Left hindlimb (tissue), 1 donor: ENCODE measurements around the gene OR4F6.

ENCODE experiments used
- DNase-seq: peaks from one replicate; pipeline ENCODE4 v3.0.0-alpha.2; 2018

The OR4F6 gene

GRCh38 chr15:101805605-101806345 lies 2.5 kb downstream of the OR4F6 start:
- no peak for DNase-seq

DNA sequence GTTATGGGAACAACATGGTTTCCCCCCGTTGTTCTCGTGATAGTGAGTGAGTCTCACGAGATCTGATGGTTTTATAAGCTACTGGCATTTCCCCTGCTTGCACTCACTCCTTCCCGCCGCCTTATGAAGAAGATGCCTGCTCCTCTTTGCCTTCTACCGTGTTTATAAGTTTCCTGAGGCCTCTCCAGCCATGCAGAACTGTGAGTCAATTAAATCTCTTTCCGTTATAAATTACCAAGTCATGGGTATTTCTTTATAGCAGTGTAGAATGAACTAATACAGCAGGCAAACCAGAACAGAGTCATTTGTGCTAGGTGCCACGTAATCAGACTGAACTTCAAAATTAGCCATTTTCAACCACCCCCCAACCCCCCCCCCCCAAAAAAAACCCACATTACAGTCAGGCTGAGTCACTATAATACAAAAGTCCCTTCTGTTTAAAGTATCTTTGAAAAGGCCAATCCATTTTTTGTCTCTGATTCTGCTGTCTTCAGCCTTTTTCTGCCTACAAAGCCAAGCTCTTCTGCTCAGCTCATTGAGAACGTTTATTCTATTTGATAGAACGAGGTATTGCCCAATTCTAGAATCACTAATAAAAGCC lies 4.1 kb downstream of the OR4F6 start:
- DNase-seq: no peak

DNA sequence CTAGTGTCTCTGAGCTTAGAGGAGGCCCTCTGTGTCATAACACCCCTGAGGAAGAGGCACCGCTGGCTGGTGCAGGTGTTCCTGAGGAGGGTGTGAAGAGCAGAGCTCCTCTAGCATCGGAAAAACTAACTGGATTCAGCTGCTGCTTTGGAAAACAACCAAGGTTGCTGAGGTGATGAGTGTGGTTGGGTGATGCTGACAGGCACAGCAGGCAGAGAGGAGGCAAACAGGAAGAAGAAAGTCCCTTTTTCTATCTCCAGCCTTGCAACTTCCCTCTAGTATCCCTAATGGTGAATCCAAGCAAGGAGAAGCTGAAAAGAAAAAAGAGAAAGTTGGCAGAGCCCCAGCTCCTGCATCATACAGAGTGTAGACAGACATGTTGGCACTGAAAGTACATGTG lies 4.9 kb downstream of the OR4F6 start:
- DNase-seq: no peak

GRCh38 chr15:101810456-101810855 lies 7.1 kb downstream of the OR4F6 start:
- no peak for DNase-seq

DNA sequence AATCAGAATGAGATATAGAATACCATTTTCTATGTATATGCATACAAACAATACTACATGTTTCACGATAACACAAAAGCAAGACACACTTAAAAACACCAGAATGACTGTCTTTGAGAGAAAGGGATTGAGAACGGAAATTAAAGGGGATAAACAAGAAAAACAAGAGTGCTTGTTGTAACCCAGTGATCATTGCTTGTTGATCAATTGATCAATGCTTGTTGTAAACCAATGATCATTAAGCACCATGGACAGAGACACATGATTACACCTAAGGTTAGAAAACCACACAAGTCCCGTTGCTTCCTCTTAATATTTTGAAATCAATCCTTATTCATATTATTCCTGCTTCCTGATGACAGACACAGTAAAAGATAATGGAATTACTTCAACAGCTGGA lies 7.6 kb downstream of the OR4F6 start:
- no peak for DNase-seq

GRCh38 chr15:101811902-101812301 lies 8.6 kb downstream of the OR4F6 start, which contains the start of gene OR4F15:
Gene OR4F15, plus strand, starts transcription at chr15:101812202. Its CDS starts 5,985 bp downstream, at chr15:101818187.
- DNase-seq: no peak

- no peak for DNase-seq
Measured at GRCh38 chr15:101813803-101814534, 10.7 kb downstream of the OR4F6 start.

- DNase-seq: no peak
Measured at GRCh38 chr15:101820781-101821180, 17.5 kb downstream of the OR4F6 start.

DNA sequence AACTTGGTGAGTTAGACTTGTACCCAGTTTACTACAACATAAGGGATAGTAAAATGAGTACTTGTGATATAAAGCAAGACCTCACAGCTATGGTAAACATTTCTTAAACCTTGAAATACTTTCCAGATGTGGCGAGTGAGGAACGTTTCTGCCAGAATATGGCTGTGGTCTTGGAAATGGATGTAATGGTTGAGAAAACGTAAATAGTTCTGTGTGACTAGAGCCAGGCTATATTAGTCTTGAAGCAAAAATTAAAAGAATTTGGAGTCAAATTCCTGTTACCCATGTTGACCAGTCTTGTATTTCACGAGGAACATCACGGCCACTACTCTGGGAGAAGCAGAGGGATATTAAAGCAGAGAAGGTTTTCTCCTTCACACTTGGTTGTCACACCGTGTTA lies 23.9 kb downstream of the OR4F6 start:
- no peak for DNase-seq

- no peak for DNase-seq
Measured at GRCh38 chr15:101828774-101829173, 25.5 kb downstream of the OR4F6 start.

- no peak for DNase-seq
Measured at GRCh38 chr15:101841656-101842055, 38.3 kb downstream of the OR4F6 start.

DNA sequence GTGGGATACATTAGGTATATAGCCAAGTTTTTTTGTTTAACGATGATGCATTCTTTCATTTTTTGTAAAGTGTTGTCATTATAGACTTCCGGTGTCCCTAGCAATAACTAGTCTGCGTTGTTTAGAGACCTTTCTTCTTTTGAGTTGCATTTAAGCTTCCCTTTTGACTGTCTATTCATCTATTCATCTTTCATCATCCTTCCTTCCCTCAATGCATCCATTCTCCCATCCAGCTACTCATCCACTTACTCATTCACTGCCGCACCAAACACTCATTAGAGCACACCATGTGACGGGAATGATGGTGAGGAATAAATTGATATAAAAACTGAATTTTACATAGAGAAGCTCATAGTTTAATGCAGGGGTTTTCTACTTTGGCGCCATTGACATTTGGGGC lies 41.6 kb downstream of the OR4F6 start:
- no peak for DNase-seq

DNA sequence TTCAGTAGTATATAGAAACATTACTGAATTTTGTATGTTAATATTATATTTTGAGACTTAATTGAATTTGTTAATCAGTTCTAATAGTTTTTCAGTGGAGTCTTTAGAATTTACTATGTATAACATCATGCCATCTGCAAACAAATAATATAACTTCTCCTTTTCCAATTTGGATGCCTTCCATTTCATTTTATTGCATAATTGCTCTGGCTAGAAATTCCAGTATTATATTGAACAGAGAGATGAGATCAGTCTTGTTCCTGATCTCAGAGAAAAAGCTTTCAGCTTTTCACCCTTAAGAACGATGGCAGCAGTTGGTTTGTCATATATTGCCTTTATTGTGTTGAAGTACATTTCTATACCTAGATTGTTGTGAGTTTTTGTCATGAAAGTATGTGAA lies 49.0 kb downstream of the OR4F6 start:
- DNase-seq: no peak
